ENCODE data around the gene ZBTB5. TPM values are rescaled to one million over a fixed set of nuclear protein-coding genes. Genes with fewer than 3 reads are reported as not detected.

ZBTB5 gene
- total and polyA plus RNA-seq, 2 of the 13 experiments (the other 11 are each of a cell fraction or from before 2014, with no cell fraction given): 12.5 to 20.5 TPM

DNA sequence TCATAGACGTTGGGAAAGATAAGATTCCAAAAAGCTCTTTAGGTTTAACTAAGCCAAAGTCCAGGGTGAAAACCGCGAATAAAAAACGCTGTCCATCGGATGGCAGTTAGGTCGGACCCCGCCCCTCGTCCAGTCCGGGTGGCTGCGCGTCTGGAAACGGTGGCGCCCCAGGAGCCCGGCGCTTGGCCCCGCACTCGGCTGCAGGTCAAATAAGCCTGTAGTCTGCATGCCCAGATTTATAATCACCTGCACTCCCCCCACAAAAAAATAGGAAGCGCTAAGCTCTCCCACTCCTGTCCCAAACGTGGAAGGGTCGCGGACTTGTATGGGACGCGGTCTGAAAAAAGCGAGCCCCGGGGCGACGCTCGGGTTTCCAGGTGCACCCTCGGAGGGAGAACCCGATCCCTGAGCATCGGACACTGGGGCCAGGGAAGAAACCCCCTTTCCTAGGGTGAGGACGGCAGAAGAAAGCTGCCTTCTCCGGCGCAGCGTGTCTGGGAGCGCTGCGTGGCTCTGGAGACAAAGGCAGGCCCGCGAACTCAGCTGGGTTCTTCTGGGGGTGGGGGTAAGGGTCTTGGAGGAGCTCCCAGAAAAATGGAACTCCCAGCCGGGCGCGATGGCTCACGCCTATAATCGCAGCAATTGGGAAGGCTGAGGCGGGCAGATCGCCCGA is 923 bp upstream of the ZBTB5 start (continued):
- TF ChIP-seq ZNF619 (CRISPR knock-in tag; IDR thresholded peaks at IDR 0.05) (no peak), ZNF75D (CRISPR knock-in tag; IDR thresholded peaks at IDR 0.05; ENCODE audit: borderline replicate concordance) (no peak), SP5 (CRISPR knock-in tag; IDR thresholded peaks at IDR 0.05; ENCODE audit: borderline replicate concordance, low read depth) (no peak), ESRRA (CRISPR knock-in tag; IDR thresholded peaks at IDR 0.05; ENCODE audit: low read depth) (no peak), ZMYM4 (CRISPR knock-in tag; IDR thresholded peaks at IDR 0.05) (0 out of 2 replicates have a peak, but pooled peaks have one; percentile 6), ZNF432 (CRISPR knock-in tag; IDR thresholded peaks at IDR 0.05; ENCODE audit: borderline replicate concordance) (no peak), ZNF768 (CRISPR knock-in tag; IDR thresholded peaks at IDR 0.05) (0 out of 2 replicates have a peak, but pooled peaks have one; percentile 8), ZBTB7A (CRISPR knock-in tag; IDR thresholded peaks at IDR 0.05) (no peak), SUZ12 (IDR thresholded peaks at IDR 0.05; ENCODE audit: low read depth, low read length) (no peak), ZNF260 (CRISPR knock-in tag; IDR thresholded peaks at IDR 0.05; ENCODE audit: borderline replicate concordance, low read depth) (no peak), ZNF839 (CRISPR knock-in tag; IDR thresholded peaks at IDR 0.05; ENCODE audit: borderline replicate concordance) (no peak), NR2F1 (CRISPR knock-in tag; IDR thresholded peaks at IDR 0.05) (no peak), HNRNPH1 (optimal IDR thresholded peaks at IDR 0.05; ENCODE audit: low read depth, low read length) (no peak), SCMH1 (CRISPR knock-in tag; IDR thresholded peaks at IDR 0.05; ENCODE audit: borderline replicate concordance) (no peak), ZNF124 (CRISPR knock-in tag; IDR thresholded peaks at IDR 0.05) (0 out of 2 replicates have a peak, but pooled peaks have one; percentile 5), ZFP41 (CRISPR knock-in tag; IDR thresholded peaks at IDR 0.05; ENCODE audit: borderline replicate concordance) (no peak), ZNF510 (CRISPR knock-in tag; IDR thresholded peaks at IDR 0.05; ENCODE audit: low read depth) (no peak; the same call in 1 of the 2 replicates), HHEX (CRISPR knock-in tag; IDR thresholded peaks at IDR 0.05) (no peak), FOXC1 (CRISPR knock-in tag; IDR thresholded peaks at IDR 0.05; ENCODE audit: borderline replicate concordance) (no peak), PCBP1 (IDR thresholded peaks at IDR 0.05; ENCODE audit: borderline replicate concordance, low read depth, low read length) (no peak)
- TF ChIP-seq, protein P1, sequence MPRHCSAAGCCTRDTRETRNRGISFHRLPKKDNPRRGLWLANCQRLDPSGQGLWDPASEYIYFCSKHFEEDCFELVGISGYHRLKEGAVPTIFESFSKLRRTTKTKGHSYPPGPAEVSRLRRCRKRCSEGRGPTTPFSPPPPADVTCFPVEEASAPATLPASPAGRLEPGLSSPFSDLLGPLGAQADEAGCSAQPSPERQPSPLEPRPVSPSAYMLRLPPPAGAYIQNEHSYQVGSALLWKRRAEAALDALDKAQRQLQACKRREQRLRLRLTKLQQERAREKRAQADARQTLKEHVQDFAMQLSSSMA (CRISPR knock-in tag; IDR thresholded peaks at IDR 0.05): no peak
- TF ChIP-seq, protein P2, sequence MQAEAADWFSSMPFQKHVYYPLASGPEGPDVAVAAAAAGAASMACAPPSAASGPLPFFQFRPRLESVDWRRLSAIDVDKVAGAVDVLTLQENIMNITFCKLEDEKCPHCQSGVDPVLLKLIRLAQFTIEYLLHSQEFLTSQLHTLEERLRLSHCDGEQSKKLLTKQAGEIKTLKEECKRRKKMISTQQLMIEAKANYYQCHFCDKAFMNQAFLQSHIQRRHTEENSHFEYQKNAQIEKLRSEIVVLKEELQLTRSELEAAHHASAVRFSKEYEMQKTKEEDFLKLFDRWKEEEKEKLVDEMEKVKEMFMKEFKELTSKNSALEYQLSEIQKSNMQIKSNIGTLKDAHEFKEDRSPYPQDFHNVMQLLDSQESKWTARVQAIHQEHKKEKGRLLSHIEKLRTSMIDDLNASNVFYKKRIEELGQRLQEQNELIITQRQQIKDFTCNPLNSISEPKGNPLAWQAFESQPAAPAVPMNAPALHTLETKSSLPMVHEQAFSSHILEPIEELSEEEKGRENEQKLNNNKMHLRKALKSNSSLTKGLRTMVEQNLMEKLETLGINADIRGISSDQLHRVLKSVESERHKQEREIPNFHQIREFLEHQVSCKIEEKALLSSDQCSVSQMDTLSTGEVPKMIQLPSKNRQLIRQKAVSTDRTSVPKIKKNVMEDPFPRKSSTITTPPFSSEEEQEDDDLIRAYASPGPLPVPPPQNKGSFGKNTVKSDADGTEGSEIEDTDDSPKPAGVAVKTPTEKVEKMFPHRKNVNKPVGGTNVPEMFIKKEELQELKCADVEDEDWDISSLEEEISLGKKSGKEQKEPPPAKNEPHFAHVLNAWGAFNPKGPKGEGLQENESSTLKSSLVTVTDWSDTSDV (CRISPR knock-in tag; IDR thresholded peaks at IDR 0.05): no peak; the same call in 1 of the 2 replicates
- TF ChIP-seq, protein P3, sequence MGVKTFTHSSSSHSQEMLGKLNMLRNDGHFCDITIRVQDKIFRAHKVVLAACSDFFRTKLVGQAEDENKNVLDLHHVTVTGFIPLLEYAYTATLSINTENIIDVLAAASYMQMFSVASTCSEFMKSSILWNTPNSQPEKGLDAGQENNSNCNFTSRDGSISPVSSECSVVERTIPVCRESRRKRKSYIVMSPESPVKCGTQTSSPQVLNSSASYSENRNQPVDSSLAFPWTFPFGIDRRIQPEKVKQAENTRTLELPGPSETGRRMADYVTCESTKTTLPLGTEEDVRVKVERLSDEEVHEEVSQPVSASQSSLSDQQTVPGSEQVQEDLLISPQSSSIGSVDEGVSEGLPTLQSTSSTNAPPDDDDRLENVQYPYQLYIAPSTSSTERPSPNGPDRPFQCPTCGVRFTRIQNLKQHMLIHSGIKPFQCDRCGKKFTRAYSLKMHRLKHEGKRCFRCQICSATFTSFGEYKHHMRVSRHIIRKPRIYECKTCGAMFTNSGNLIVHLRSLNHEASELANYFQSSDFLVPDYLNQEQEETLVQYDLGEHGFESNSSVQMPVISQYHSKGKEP (CRISPR knock-in tag; IDR thresholded peaks at IDR 0.05): no peak
- TF ChIP-seq, protein P4, sequence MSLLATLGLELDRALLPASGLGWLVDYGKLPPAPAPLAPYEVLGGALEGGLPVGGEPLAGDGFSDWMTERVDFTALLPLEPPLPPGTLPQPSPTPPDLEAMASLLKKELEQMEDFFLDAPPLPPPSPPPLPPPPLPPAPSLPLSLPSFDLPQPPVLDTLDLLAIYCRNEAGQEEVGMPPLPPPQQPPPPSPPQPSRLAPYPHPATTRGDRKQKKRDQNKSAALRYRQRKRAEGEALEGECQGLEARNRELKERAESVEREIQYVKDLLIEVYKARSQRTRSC (CRISPR knock-in tag; IDR thresholded peaks at IDR 0.05; ENCODE audit: low read depth): no peak

Measured in HepG2 (cell line).